K562 (cell line): ENCODE data around the gene SSX4B. TPM values are rescaled to one million over a fixed set of nuclear protein-coding genes. Genes with fewer than 3 reads are reported as not detected.

Experiments used
- ATAC-seq: fragments of 200-7000 bp; cut with Tn5 transposase; 3 replicates; pipeline ENCODE4 v1.9.1; 2020; ENCODE audit warnings: moderate library complexity
- BruUV-seq: library from RNA; stranded (reverse); fragments of 400-500 nt; replicated peaks from 2 replicates; lab custom pipeline; 2021; lab: Mats Ljungman, UMichigan
- CTCF ChIA-PET: fragments of 300-600 bp; formaldehyde crosslinking; extraction: SDS; loops from one replicate; lab custom pipeline; 2021; ENCODE audit warnings: low intra/inter-chr PET ratio; lab: Yijun Ruan, JAX
- POLR2A ChIA-PET: fragments of 300-600, 350-650 bp; sonication (Branson Sonifier 250); formaldehyde crosslinking; extraction: SDS; loops from one replicate; lab custom pipeline; 2021; ENCODE audit warnings: antibody characterized with exemption, inconsistent platforms; lab: Yijun Ruan, JAX
- DNase-seq, 4 experiments: peaks; one replicate each; pipeline versions ENCODE4 v3.0.0 to v3.0.0-alpha.2; 2011 to 2018; ENCODE audit warnings: low spot score in 3 of 4, mixed read lengths in 3 of 4; ENCODE audit errors: extremely low read depth in 1 of 4
- FAIRE-seq: peaks from 2 replicates; lab custom pipeline; 2011; peaks lifted over from hg19 to GRCh38; lab: Jason Lieb, UNC
- H2AFZ ChIP-seq: 2 replicates; pipeline ENCODE4 v1.6.0; 2011; ENCODE audit warnings: low read depth, low read length, control low read depth, inconsistent platforms
- H3K27ac ChIP-seq: fragments of 200-600 bp; 3 replicates; pipeline ENCODE4 v1.8.0; 2011; ENCODE audit warnings: low read depth, mild to moderate bottlenecking, control low read depth, inconsistent platforms, low read length, moderate library complexity, mixed read lengths; ENCODE audit errors: extremely low read depth
- H3K27me3 ChIP-seq, 2 experiments: fragments of 300-600 bp in 1 of 2; 2 replicates in 1 of 2; 3 replicates in 1 of 2; pipeline versions ENCODE4 v1.6.0 to v1.8.0; 2011; ENCODE audit warnings: inconsistent platforms in 2 of 2, low read length in 2 of 2, mild to moderate bottlenecking in 1 of 2, mixed read lengths in 1 of 2, moderate library complexity in 1 of 2; ENCODE audit not compliant: control insufficient read depth in 2 of 2, insufficient read depth in 2 of 2
- H3K36me3 ChIP-seq: fragments of 300-600 bp; 3 replicates; pipeline ENCODE4 v1.8.0; 2011; ENCODE audit warnings: mild to moderate bottlenecking, low read length, inconsistent platforms; ENCODE audit not compliant: control insufficient read depth, insufficient read depth
- H3K4me1 ChIP-seq, 2 experiments: fragments of 200-600 bp in 1 of 2; replicated peaks in 1 of 2; 2 replicates in 1 of 2; 3 replicates in 1 of 2; pipeline versions ENCODE4 v1.5.1 to v1.8.0; 2011; ENCODE audit warnings: inconsistent platforms in 2 of 2, low read length in 2 of 2, mild to moderate bottlenecking in 1 of 2, mixed read lengths in 1 of 2, moderate library complexity in 1 of 2; ENCODE audit not compliant: control insufficient read depth in 2 of 2, insufficient read depth in 2 of 2
- H3K4me2 ChIP-seq: 2 replicates; pipeline ENCODE4 v1.6.1; 2011; ENCODE audit warnings: low read length, control low read depth, inconsistent platforms, mixed read lengths; ENCODE audit not compliant: insufficient read depth
- H3K4me3 ChIP-seq: fragments of 200-600 bp; sonication (generic), shearing (Covaris generic); 2 replicates; pipeline ENCODE4 v1.5.1; 2016; ENCODE audit warnings: control low read depth, inconsistent platforms
- H3K79me2 ChIP-seq: fragments of 200-600 bp; 3 replicates; pipeline ENCODE4 v1.8.0; 2011; ENCODE audit warnings: low read length, inconsistent platforms; ENCODE audit not compliant: control insufficient read depth, insufficient read depth
- H3K9ac ChIP-seq, 2 experiments: 2 replicates each; pipeline versions ENCODE4 v1.6.0 to v1.6.1; 2011; ENCODE audit warnings: low read depth in 2 of 2, low read length in 2 of 2, control low read depth in 1 of 2, inconsistent platforms in 1 of 2, mild to moderate bottlenecking in 1 of 2, mixed read lengths in 1 of 2; ENCODE audit not compliant: insufficient read depth in 1 of 2
- H3K9me1 ChIP-seq: one replicate; pipeline ENCODE4 v1.6.0; 2011; ENCODE audit warnings: inconsistent platforms, mild to moderate bottlenecking, low read length, moderate library complexity; ENCODE audit not compliant: control insufficient read depth, insufficient read depth
- H3K9me3 ChIP-seq: replicated peaks from 2 replicates; pipeline ENCODE4 v1.5.1; 2011; ENCODE audit warnings: low read depth, low read length, inconsistent platforms; ENCODE audit not compliant: control insufficient read depth, insufficient read depth
- H4K20me1 ChIP-seq: replicated peaks from 2 replicates; pipeline ENCODE4 v1.6.1; 2011; ENCODE audit warnings: low read length, inconsistent platforms, mixed read lengths; ENCODE audit not compliant: control insufficient read depth, insufficient read depth
- CBX5 ChIP-seq: IDR thresholded peaks from 2 replicates; pipeline ENCODE4 v1.6.1; 2014; ENCODE audit warnings: low read depth, borderline replicate concordance
- CEBPG ChIP-seq, 3 experiments: fragments of 200-800 bp in 1 of 3; sonication (Bioruptor generic) in 1 of 3; sonication (generic) in 1 of 3; formaldehyde crosslinking in 1 of 3; IDR thresholded peaks in 2 of 3; conservative IDR thresholded peaks in 1 of 3; 2 replicates each; pipeline versions ENCODE4 v1.6.1 to v1.8.0; 2016 to 2022; ENCODE audit warnings: missing compliant biosample characterization in 2 of 3, missing genetic modification characterization in 2 of 3, mild to moderate bottlenecking in 1 of 3, missing genetic modification reagents in 1 of 3
- EP400 ChIP-seq: fragments of 450-650 bp; IDR thresholded peaks from 2 replicates; pipeline ENCODE4 v1.6.1; 2017; ENCODE audit warnings: antibody characterized with exemption, mild to moderate bottlenecking, moderate library complexity
- ERF ChIP-seq: fragments of 450-650 bp; formaldehyde crosslinking; IDR thresholded peaks from 2 replicates; pipeline ENCODE4 v1.4.0; 2020; ENCODE audit warnings: mild to moderate bottlenecking, mixed read lengths
- ETS1 ChIP-seq: conservative IDR thresholded peaks from 2 replicates; pipeline ENCODE4 v1.6.1; 2011; ENCODE audit warnings: low read depth, mild to moderate bottlenecking, low read length; ENCODE audit not compliant: control insufficient read depth
- FIP1L1 ChIP-seq: fragments of 200-400 bp; formaldehyde crosslinking; IDR thresholded peaks from 2 replicates; pipeline ENCODE4 v1.6.1; 2018; ENCODE audit warnings: mild to moderate bottlenecking, low read depth, low read length; ENCODE audit not compliant: poor library complexity, severe bottlenecking
- FOXP1 ChIP-seq: sonication (generic); formaldehyde crosslinking; IDR thresholded peaks from 2 replicates; pipeline ENCODE4 v1.8.0; 2022; ENCODE audit warnings: mild to moderate bottlenecking, missing genetic modification reagents
- HSF4 ChIP-seq: fragments of 250-450 bp; sonication (Bioruptor Pico); IDR thresholded peaks from 2 replicates; pipeline ENCODE4 v2.1.2; 2022; ENCODE audit warnings: mild to moderate bottlenecking, moderate library complexity, borderline replicate concordance
- NFYB ChIP-seq: IDR thresholded peaks from 2 replicates; pipeline ENCODE4 v1.6.1; 2011; ENCODE audit warnings: mild to moderate bottlenecking, moderate library complexity; ENCODE audit not compliant: insufficient read length; ENCODE audit errors: extremely low read depth
- PHF21A ChIP-seq: fragments of 450-650 bp; IDR thresholded peaks from 2 replicates; pipeline ENCODE4 v1.6.1; 2017; ENCODE audit warnings: low read depth, borderline replicate concordance
- POU5F1 ChIP-seq: fragments of 150-350 bp; IDR thresholded peaks from 2 replicates; pipeline ENCODE4 v1.6.1; 2014; ENCODE audit warnings: borderline replicate concordance, low read length, low read depth, mild to moderate bottlenecking; ENCODE audit not compliant: partially characterized antibody
- PTRF ChIP-seq: fragments of 450-650 bp; IDR thresholded peaks from 2 replicates; pipeline ENCODE4 v1.6.1; 2016; ENCODE audit warnings: mild to moderate bottlenecking, missing genetic modification characterization, missing compliant biosample characterization
- TCFL5 ChIP-seq: fragments of 250-450 bp; sonication (Bioruptor Pico); conservative IDR thresholded peaks from 2 replicates; pipeline ENCODE4 v1.6.1; 2021; ENCODE audit warnings: mild to moderate bottlenecking, moderate library complexity, matching md5 sums
- ZNF639 ChIP-seq, 2 experiments: fragments of 200-800 bp in 1 of 2; sonication (Bioruptor generic) in 1 of 2; sonication (generic) in 1 of 2; formaldehyde crosslinking in 1 of 2; IDR thresholded peaks in 1 of 2; conservative IDR thresholded peaks in 1 of 2; 2 replicates each; pipeline versions ENCODE4 v1.5.0 to v1.6.1; 2016 to 2020; ENCODE audit warnings: missing compliant biosample characterization in 1 of 2, missing genetic modification characterization in 1 of 2, missing genetic modification reagents in 1 of 2
- ZNF79 ChIP-seq: fragments of 250-450 bp; sonication (Bioruptor Pico); IDR thresholded peaks from 2 replicates; pipeline ENCODE4 v1.4.0; 2020; ENCODE audit warnings: low read depth, mild to moderate bottlenecking, moderate library complexity
- in situ Hi-C: fragments of 300-500 bp; cut with MboI; formaldehyde crosslinking; loops from 4 replicates; pipeline ENCODE4 v1.15.0; 2018; ENCODE audit warnings: inconsistent platforms, mixed read lengths
- intact Hi-C: fragments of 100-400 bp; cut with micrococcal nuclease; formaldehyde crosslinking; loops from 2 replicates; pipeline ENCODE4 v1.14.2; 2022
- polyA plus RNA-seq, 8 experiments: library from polyadenylated mRNA; depleted of rRNA in 4 of 8; stranded (reverse) in 5 of 8; unstranded in 3 of 8; fragments of >200 nt; fragmentation: Nextera tagmentation in 2 of 8; fragmentation: Illumina TruSeq in 1 of 8; extraction: Ambion mirVana in 2 of 8; extraction: Trizol in 1 of 8; gene quantifications; 2 replicates each; pipeline versions ENCODE4 v1.2.1 to v1.2.3, GENCODE V29; 2011 to 2014; ENCODE audit warnings: inconsistent platforms in 1 of 8, missing spikeins in 1 of 8
- total RNA-seq, 7 experiments: library from RNA; depleted of rRNA in 6 of 7; stranded (reverse); fragments of >200 nt in 6 of 7; fragmentation: Illumina TruSeq in 2 of 7; extraction: Trizol in 2 of 7; gene quantifications; 2 replicates each; pipeline versions ENCODE4 v1.2.1 to v1.2.3, GENCODE V29; 2011 to 2021; ENCODE audit warnings: low replicate concordance in 1 of 7
- TF ChIP-seq, protein P1 (sequence below): fragments of 250-450 bp; sonication (Bioruptor Pico); IDR thresholded peaks from 2 replicates; pipeline ENCODE4 v1.6.1; 2021; ENCODE audit warnings: mild to moderate bottlenecking

The SSX4B gene
- total and polyA plus RNA-seq, 9 of the 15 experiments (the other 6 are each of a cell fraction or from before 2014, with no cell fraction given), result 0.29 to 10.0 (median 4.9) TPM; not detected in 2

GRCh38 chrX:48450076-48450475 is 38.3 kb upstream of the SSX4B start:
- ATAC-seq (no peak), DNase-seq (no peak), FAIRE-seq (no peak)
- H3K9me3 ChIP-seq, result no peaks in the 10 kb centered on the region
- H3K4me2 ChIP-seq, result no peak overlapping the region
- no peak overlapping the region for H3K9ac ChIP-seq
- no peak overlapping the region for H2AFZ ChIP-seq
- H3K79me2 ChIP-seq, result no peaks in the 10 kb centered on the region
- no peaks in the 10 kb centered on the region for H3K27me3 ChIP-seq
- no peaks in the 10 kb centered on the region; a peak in 2 of 5 replicates for H3K4me1 ChIP-seq
- H3K9me1 ChIP-seq, result no peaks in the 10 kb centered on the region
- ChIA-PET CTCF (no interaction called here), POLR2A (no interaction called here)
- H3K27ac ChIP-seq, result no peak overlapping the region
- BruUV-seq, result no TSS peak
- TF ChIP-seq CEBPG (CRISPR knock-in tag; IDR thresholded peaks at IDR 0.05) (no peak), CEBPG (tag; conservative IDR thresholded peaks at IDR 0.05 in 1 of 2, IDR thresholded peaks at IDR 0.05 in 1 of 2) (no peak), ZNF639 (CRISPR knock-in tag; conservative IDR thresholded peaks at IDR 0.05 in 1 of 2, IDR thresholded peaks at IDR 0.05 in 1 of 2) (no peak), PHF21A (no peak), TCFL5 (no peak), HSF4 (CRISPR knock-in tag) (no peak), ERF (CRISPR knock-in tag) (no peak), CBX5 (no peak), PTRF (tag) (no peak), ZNF79 (CRISPR knock-in tag) (no peak), POU5F1 (no peak), FOXP1 (CRISPR knock-in tag) (no peak), NFYB (no peak), ETS1 (no peak), EP400 (no peak), FIP1L1 (no peak)
- TF ChIP-seq, protein P1, sequence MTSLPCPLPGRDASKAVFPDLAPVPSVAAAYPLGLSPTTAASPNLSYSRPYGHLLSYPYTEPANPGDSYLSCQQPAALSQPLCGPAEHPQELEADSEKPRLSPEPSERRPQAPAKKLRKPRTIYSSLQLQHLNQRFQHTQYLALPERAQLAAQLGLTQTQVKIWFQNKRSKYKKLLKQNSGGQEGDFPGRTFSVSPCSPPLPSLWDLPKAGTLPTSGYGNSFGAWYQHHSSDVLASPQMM (CRISPR knock-in tag), result no peak
- H3K4me3 ChIP-seq, result no peak overlapping the region
- no peaks in the 10 kb centered on the region for H3K36me3 ChIP-seq
- in situ Hi-C loops (no loop called here), intact Hi-C loops (no loop called here)
- H4K20me1 ChIP-seq, result no peaks in the 10 kb centered on the region
